GM18511 (cell line): ENCODE measurements around the gene GOLGA6A.
"Not testable (repeated sequence)": the region's sequence is repeated elsewhere in the genome, so short reads cannot be mapped to it uniquely, and the experiment has no call there.

ENCODE experiments used
- ATAC-seq: cut with Tn5 transposase; IDR thresholded peaks from one replicate; pipeline ENCODE4 v1.9.1; 2021; ENCODE audit warnings: mild to moderate bottlenecking, moderate library complexity; ENCODE audit not compliant: unreplicated experiment

The GOLGA6A gene

GRCh38 chr15:74108111-74108510, 25.8 kb upstream of the GOLGA6A start:
- no peak for ATAC-seq

GRCh38 chr15:74099963-74100733, 17.8 kb upstream of the GOLGA6A start:
- peak; percentile 79 for ATAC-seq

- ATAC-seq: not testable (repeated sequence)
Measured at GRCh38 chr15:74096753-74097474, 14.6 kb upstream of the GOLGA6A start.

GRCh38 chr15:74095610-74096009, 13.3 kb upstream of the GOLGA6A start:
- ATAC-seq: not testable (repeated sequence)

GRCh38 chr15:74094567-74094966, 12.2 kb upstream of the GOLGA6A start:
- ATAC-seq: not testable (repeated sequence)

GRCh38 chr15:74075781-74076180, 6.6 kb downstream of the GOLGA6A start:
- not testable (repeated sequence) for ATAC-seq

GRCh38 chr15:74072614-74073337, 9.6 kb downstream of the GOLGA6A start:
- ATAC-seq: not testable (repeated sequence)

GRCh38 chr15:74072132-74072531, 10.2 kb downstream of the GOLGA6A start:
- ATAC-seq: not testable (repeated sequence)

- ATAC-seq: not testable (repeated sequence)
Measured at GRCh38 chr15:74071645-74072044, 10.7 kb downstream of the GOLGA6A start.

- ATAC-seq: not testable (repeated sequence)
Measured at GRCh38 chr15:74065684-74066411, 16.5 kb downstream of the GOLGA6A start.

GRCh38 chr15:74064822-74065221, 17.5 kb downstream of the GOLGA6A start:
- ATAC-seq: not testable (repeated sequence)

GRCh38 chr15:74064183-74064582, 18.2 kb downstream of the GOLGA6A start:
- not testable (repeated sequence) for ATAC-seq

GRCh38 chr15:74063425-74064146, 18.8 kb downstream of the GOLGA6A start:
- ATAC-seq: not testable (repeated sequence)

GRCh38 chr15:74062671-74063070, 19.7 kb downstream of the GOLGA6A start:
- no peak for ATAC-seq

- no peak for ATAC-seq
Measured at GRCh38 chr15:74062236-74062635, 20.1 kb downstream of the GOLGA6A start.

GRCh38 chr15:74060251-74060650, 22.1 kb downstream of the GOLGA6A start:
- no peak for ATAC-seq

- not testable (repeated sequence) for ATAC-seq
Measured at GRCh38 chr15:74059050-74059833, 23.1 kb downstream of the GOLGA6A start.

GRCh38 chr15:74056330-74056729, 26.0 kb downstream of the GOLGA6A start:
- not testable (repeated sequence) for ATAC-seq

GRCh38 chr15:74055804-74056203, 26.5 kb downstream of the GOLGA6A start:
- no peak for ATAC-seq
